Fibroblast of skin of abdomen (primary cell): ENCODE results near the gene ABHD15.

Experiments
- DNase-seq: peaks from one replicate; pipeline ENCODE4 v3.0.0-alpha.2; 2013

ABHD15 gene

GRCh38 chr17:29518359-29518758 is 48.5 kb downstream of the ABHD15 start:
- no peak for DNase-seq

GRCh38 chr17:29514792-29515191 is 52.0 kb downstream of the ABHD15 start:
- DNase-seq = peak; percentile 47

- DNase-seq = no peak
These were observed 55.9 kb downstream of the ABHD15 start for GRCh38 chr17:29510953-29511352.
